ENCODE results near the gene PRUNE2. TPM values are rescaled to one million over a fixed set of nuclear protein-coding genes. Genes with fewer than 3 reads are reported as not detected.

Gene PRUNE2
- total RNA-seq, 4 donors from 2014 or later: 4.1 to 13.1 (median 5.4) TPM

DNA sequence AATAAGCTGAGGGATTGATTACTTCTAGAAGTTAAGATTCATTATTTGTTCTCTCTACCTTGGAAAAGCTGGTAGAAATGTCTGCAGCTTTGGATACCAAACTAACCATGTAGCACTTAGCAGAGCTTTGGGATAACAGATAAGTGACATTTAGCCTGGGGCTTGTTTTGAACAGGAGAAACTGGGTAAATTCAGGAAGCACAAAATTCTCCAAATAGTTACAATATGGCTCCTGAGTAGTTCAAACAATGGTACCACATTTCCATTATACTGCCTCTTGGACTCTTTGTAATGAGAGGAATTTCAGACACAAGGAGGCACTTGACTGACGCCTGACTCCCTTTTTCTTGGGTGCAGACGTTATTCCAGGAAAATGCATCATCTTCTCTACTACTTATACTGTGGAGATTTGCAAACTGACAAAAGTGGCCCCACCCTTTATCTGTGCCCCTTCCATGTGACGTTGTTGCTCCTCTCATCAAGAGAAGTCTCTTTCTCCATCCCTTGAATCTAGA lies 22.5 kb downstream of the PRUNE2 start:
- no peak overlapping the region for H3K4me3 ChIP-seq (ENCODE audit: low read depth, poor library complexity, severe bottlenecking)
- intact Hi-C loops (cut with DNase I; ENCODE audit: low total_unique reads): no loop called here
- TF ChIP-seq POLR2A (IDR thresholded peaks at IDR 0.05): no peak
- TF ChIP-seq, protein P1, sequence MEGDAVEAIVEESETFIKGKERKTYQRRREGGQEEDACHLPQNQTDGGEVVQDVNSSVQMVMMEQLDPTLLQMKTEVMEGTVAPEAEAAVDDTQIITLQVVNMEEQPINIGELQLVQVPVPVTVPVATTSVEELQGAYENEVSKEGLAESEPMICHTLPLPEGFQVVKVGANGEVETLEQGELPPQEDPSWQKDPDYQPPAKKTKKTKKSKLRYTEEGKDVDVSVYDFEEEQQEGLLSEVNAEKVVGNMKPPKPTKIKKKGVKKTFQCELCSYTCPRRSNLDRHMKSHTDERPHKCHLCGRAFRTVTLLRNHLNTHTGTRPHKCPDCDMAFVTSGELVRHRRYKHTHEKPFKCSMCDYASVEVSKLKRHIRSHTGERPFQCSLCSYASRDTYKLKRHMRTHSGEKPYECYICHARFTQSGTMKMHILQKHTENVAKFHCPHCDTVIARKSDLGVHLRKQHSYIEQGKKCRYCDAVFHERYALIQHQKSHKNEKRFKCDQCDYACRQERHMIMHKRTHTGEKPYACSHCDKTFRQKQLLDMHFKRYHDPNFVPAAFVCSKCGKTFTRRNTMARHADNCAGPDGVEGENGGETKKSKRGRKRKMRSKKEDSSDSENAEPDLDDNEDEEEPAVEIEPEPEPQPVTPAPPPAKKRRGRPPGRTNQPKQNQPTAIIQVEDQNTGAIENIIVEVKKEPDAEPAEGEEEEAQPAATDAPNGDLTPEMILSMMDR (IDR thresholded peaks at IDR 0.05): no peak
- 84 to 88% methylated on average over 3 of the region's 3 CpGs for WGBS, 2 donors
- no peak for DNase-seq (ENCODE audit: low spot score in 2 of 2)

DNA sequence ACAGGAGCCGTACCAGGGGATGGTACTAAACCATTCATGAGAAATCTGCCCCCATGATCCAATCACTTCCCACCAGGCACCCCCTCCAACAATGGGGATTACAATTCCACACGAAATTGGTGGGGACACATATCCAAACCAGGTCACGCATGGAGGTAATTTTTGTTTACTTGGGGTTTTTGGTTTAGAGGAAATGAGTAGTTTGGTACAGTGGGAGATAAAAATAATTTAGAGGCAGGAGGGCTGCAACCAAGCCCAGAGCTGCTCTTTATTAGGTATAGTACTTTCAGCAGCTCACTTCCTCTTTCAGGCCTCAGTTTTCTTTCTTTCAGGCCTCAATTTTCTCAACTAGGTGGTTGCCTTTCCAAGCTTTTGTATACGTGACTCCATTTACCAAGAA lies 23.2 kb downstream of the PRUNE2 start:
- WGBS, 2 donors: 88% methylated on average over 4 of the region's 4 CpGs
- no peak overlapping the region for H3K4me3 ChIP-seq (ENCODE audit: low read depth, poor library complexity, severe bottlenecking)
- intact Hi-C loops (cut with DNase I; ENCODE audit: low total_unique reads): no loop called here
- no peak for TF ChIP-seq POLR2A (IDR thresholded peaks at IDR 0.05)
- TF ChIP-seq, protein P1 (IDR thresholded peaks at IDR 0.05): no peak
- DNase-seq (ENCODE audit: low spot score in 2 of 2): no peak

DNA sequence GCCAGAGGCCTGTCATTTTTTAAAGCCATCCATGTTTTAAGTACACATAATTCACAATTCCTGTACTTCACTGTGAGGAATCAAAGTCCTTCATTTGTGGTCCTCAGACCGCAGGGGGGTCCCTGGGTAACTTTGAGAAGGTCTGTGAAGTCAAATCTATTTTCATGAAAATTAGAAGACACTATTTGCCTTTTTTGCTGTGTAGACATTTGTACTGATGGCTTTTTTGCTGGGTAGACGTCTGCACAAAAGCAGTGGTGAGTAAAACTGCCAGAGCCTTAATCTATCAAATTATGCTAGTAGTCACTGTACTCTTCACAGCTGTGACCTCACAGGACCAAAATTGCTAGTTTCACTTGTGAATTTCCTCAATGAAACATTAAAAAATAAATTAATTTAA lies 25.7 kb downstream of the PRUNE2 start:
- no peak for DNase-seq (ENCODE audit: low spot score in 2 of 2)
- H3K4me3 ChIP-seq (ENCODE audit: low read depth, poor library complexity, severe bottlenecking): no peak overlapping the region
- TF ChIP-seq, protein P1 (IDR thresholded peaks at IDR 0.05): no peak
- TF ChIP-seq POLR2A (IDR thresholded peaks at IDR 0.05): no peak
- WGBS, 2 donors: 81 to 82% methylated on average over 2 of the region's 2 CpGs
- intact Hi-C loops (cut with DNase I; ENCODE audit: low total_unique reads): no loop called here

DNA sequence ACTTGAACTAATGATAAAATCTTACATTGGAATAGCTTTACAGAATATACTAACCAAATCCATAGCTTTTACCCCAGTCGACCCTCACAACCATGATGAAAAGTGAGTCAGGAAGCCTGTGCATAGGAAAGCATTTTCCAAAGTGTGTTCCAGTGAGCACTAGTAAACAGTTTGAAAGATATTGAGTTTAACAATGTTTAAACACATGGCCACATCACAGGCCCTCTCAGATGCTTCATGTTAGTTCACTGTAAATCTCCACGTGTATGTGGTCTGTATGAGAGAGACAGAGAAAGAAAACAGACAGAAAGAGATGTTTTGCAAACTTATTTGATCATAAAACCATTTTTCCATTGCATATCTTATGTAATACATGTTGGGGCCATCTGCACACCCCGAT lies 27.0 kb downstream of the PRUNE2 start:
- TF ChIP-seq, protein P1 (IDR thresholded peaks at IDR 0.05): no peak
- no peak for TF ChIP-seq POLR2A (IDR thresholded peaks at IDR 0.05)
- intact Hi-C loops (cut with DNase I; ENCODE audit: low total_unique reads): no loop called here
- WGBS, 2 donors: 60 to 62% methylated on average over 3 of the region's 3 CpGs
- no peak overlapping the region for H3K4me3 ChIP-seq (ENCODE audit: low read depth, poor library complexity, severe bottlenecking)
- no peak for DNase-seq (ENCODE audit: low spot score in 2 of 2)

DNA sequence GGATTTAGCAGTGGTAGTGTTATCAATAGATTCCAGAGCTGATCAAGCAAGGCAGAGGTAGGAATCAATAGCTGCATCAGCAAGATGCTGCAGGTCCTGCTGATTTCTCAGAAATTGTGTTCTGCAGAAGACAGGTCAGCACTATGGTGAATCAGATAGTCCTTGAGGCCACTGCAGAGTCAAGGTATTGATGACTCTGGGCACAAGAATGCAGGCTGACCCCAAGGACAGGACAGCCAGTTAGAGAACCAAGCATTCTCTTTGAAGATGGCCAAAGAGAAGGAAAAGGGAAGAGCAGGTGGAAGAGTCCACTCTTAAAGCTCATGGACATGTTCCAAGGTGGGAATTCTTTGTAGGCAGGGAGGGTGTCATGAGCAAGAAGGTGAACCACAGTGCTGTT lies 28.0 kb downstream of the PRUNE2 start:
- intact Hi-C loops (cut with DNase I; ENCODE audit: low total_unique reads): no loop called here
- no peak overlapping the region for H3K4me3 ChIP-seq (ENCODE audit: low read depth, poor library complexity, severe bottlenecking)
- TF ChIP-seq POLR2A (IDR thresholded peaks at IDR 0.05): no peak
- TF ChIP-seq, protein P1 (IDR thresholded peaks at IDR 0.05): no peak
- no peak for DNase-seq (ENCODE audit: low spot score in 2 of 2)

DNA sequence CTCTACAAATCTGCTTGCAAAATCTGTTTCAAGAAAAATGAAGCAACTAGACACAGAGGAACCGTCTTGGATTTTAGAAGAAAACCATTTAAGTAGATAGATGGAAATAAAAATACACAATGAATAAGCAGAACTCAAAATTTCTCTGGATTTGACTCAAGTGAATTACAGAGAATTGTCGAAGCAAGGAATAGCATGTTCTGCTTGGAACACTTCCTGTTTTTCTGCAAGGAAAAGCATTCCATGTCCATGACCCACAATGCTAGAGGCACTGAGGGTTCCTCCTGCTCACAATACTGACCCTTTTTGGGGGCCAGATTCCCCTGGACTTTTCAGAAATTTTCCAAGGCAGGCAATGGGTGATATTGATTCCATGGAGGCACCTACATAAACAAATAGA lies 29.8 kb downstream of the PRUNE2 start:
- 30 to 37% methylated on average over 2 of the region's 2 CpGs for WGBS, 2 donors
- TF ChIP-seq, protein P1 (IDR thresholded peaks at IDR 0.05): no peak
- no peak for TF ChIP-seq POLR2A (IDR thresholded peaks at IDR 0.05)
- intact Hi-C loops (cut with DNase I; ENCODE audit: low total_unique reads): no loop called here
- no peak overlapping the region for H3K4me3 ChIP-seq (ENCODE audit: low read depth, poor library complexity, severe bottlenecking)
- no peak for DNase-seq (ENCODE audit: low spot score in 2 of 2)

Measured in lower leg skin (tissue), 4 donors.